ENCODE data around the gene CDH23. TPM values are rescaled to one million over a fixed set of nuclear protein-coding genes. Genes with fewer than 3 reads are reported as not detected.

Gene CDH23
- total RNA-seq, 4 donors from 2014 or later: 14.4 to 29.6 (median 19.7) TPM

GRCh38 chr10:71494980-71495381 lies 98.3 kb downstream of the CDH23 start:
- no peak for TF ChIP-seq POLR2A (IDR thresholded peaks at IDR 0.05; ENCODE audit: low read depth)
- TF ChIP-seq, protein P1, sequence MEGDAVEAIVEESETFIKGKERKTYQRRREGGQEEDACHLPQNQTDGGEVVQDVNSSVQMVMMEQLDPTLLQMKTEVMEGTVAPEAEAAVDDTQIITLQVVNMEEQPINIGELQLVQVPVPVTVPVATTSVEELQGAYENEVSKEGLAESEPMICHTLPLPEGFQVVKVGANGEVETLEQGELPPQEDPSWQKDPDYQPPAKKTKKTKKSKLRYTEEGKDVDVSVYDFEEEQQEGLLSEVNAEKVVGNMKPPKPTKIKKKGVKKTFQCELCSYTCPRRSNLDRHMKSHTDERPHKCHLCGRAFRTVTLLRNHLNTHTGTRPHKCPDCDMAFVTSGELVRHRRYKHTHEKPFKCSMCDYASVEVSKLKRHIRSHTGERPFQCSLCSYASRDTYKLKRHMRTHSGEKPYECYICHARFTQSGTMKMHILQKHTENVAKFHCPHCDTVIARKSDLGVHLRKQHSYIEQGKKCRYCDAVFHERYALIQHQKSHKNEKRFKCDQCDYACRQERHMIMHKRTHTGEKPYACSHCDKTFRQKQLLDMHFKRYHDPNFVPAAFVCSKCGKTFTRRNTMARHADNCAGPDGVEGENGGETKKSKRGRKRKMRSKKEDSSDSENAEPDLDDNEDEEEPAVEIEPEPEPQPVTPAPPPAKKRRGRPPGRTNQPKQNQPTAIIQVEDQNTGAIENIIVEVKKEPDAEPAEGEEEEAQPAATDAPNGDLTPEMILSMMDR (IDR thresholded peaks at IDR 0.05): no peak
- TF ChIP-seq POLR2AphosphoS5 (IDR thresholded peaks at IDR 0.05): no peak
- TF ChIP-seq EP300 (IDR thresholded peaks at IDR 0.05): no peak
- Histone ChIP-seq H3K27ac (replicated peaks in 1 of 4) (no peak overlapping the region), H3K4me1 (no peaks in the 10 kb centered on the region), H3K27me3 (no peaks in the 10 kb centered on the region), H3K9me3 (peaks cover 0 to under 1% (median 0%) of the 10 kb centered on the region in 4 donors), H3K36me3 (no peaks in the 10 kb centered on the region), H3K4me3 (no peak overlapping the region)
- 78% methylated on average over 9 of the region's 9 CpGs for WGBS
- DNase-seq (ENCODE audit: extremely low spot score): no peak
- intact Hi-C loops (cut with DNase I): no loop called here

- no peak overlapping the region for H3K4me3 ChIP-seq
- DNase-seq (ENCODE audit: extremely low spot score): no peak
- WGBS: 84% methylated on average over 10 of the region's 14 CpGs
- no peaks in the 10 kb centered on the region for H3K9me3 ChIP-seq
- intact Hi-C loops (cut with DNase I): no loop called here
- TF ChIP-seq, protein P1 (IDR thresholded peaks at IDR 0.05): no peak
- TF ChIP-seq POLR2AphosphoS5 (IDR thresholded peaks at IDR 0.05) (no peak), POLR2A (IDR thresholded peaks at IDR 0.05; ENCODE audit: low read depth) (no peak), EP300 (IDR thresholded peaks at IDR 0.05) (no peak)
- H3K27me3 ChIP-seq: no peaks in the 10 kb centered on the region
- H3K27ac ChIP-seq (replicated peaks in 1 of 4): no peak overlapping the region
- no peaks in the 10 kb centered on the region for H3K36me3 ChIP-seq
- no peaks in the 10 kb centered on the region for H3K4me1 ChIP-seq
These were observed 100.4 kb downstream of the CDH23 start for GRCh38 chr10:71496927-71497762.

GRCh38 chr10:71497763-71498326 lies 101.1 kb downstream of the CDH23 start:
- H3K4me3 ChIP-seq: no peak overlapping the region
- H3K27ac ChIP-seq (replicated peaks in 1 of 4): no peak overlapping the region
- H3K36me3 ChIP-seq: no peaks in the 10 kb centered on the region
- H3K9me3 ChIP-seq: no peaks in the 10 kb centered on the region
- no peaks in the 10 kb centered on the region for H3K27me3 ChIP-seq
- H3K4me1 ChIP-seq: no peaks in the 10 kb centered on the region
- intact Hi-C loops (cut with DNase I): no loop called here
- TF ChIP-seq EP300 (IDR thresholded peaks at IDR 0.05) (no peak), POLR2A (IDR thresholded peaks at IDR 0.05; ENCODE audit: low read depth) (no peak), POLR2AphosphoS5 (IDR thresholded peaks at IDR 0.05) (no peak)
- TF ChIP-seq, protein P1 (IDR thresholded peaks at IDR 0.05): no peak
- no peak for DNase-seq (ENCODE audit: extremely low spot score)
- 73% methylated on average over 7 of the region's 9 CpGs for WGBS

DNA sequence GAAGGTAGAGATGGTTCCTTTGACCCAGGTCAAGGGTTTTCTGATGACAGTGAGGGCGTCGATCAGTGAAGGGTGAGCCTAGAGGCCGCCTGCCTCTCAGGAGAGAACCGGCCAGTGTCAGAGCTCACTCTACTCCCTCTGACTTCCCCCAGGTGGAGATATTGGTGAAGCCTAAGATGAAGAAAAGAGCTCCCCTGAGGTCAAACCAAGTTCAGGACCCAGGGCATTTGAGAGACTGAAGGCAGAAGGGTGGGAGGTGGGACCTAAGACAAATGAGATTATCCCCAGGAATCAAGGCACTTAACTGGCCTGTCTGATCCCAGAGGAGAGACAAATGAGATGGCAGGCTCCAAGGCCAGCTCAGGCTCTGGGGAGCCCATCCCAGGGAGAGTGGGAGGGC lies 104.7 kb downstream of the CDH23 start:
- DNase-seq (ENCODE audit: extremely low spot score): no peak
- peaks cover 4 to 13% (median 9%) of the 10 kb centered on the region in 4 donors for H3K4me1 ChIP-seq
- TF ChIP-seq POLR2A (IDR thresholded peaks at IDR 0.05; ENCODE audit: low read depth) (no peak), EP300 (IDR thresholded peaks at IDR 0.05) (no peak), POLR2AphosphoS5 (IDR thresholded peaks at IDR 0.05) (no peak)
- TF ChIP-seq, protein P1 (IDR thresholded peaks at IDR 0.05): no peak
- H3K36me3 ChIP-seq: no peaks in the 10 kb centered on the region
- no peak overlapping the region for H3K4me3 ChIP-seq
- 96% methylated on average over 4 of the region's 4 CpGs for WGBS
- H3K27me3 ChIP-seq: no peaks in the 10 kb centered on the region
- no peaks in the 10 kb centered on the region for H3K9me3 ChIP-seq
- H3K27ac ChIP-seq (replicated peaks in 1 of 4): no peak overlapping the region
- intact Hi-C loops (cut with DNase I): no loop called here
